DMS153 treated with DMSO at 0.1 percent for 48 hours (cell line): ENCODE data around the gene TMEM205.
"Not testable (repeated sequence)": the region's sequence is repeated elsewhere in the genome, so short reads cannot be mapped to it uniquely, and the experiment has no call there.

Source experiments
- DNase-seq: peaks from one replicate; lab custom pipeline; 2025; ENCODE audit not compliant: unreplicated experiment; lab: John Stamatoyannopoulos, UW

Gene TMEM205

GRCh38 chr19:11346104-11346940 is at the start of gene TMEM205, which contains the start of gene CCDC159:
TSS of gene TMEM205 (minus strand) at chr19:11346268. CDS start at chr19:11345619, 649 bp downstream.
TSS of gene CCDC159 (plus strand) at chr19:11346519. CDS start at chr19:11346607, 88 bp downstream.
- DNase-seq: peak; percentile 98

- DNase-seq: no peak
These were observed 45.0 kb upstream of the TMEM205 start for GRCh38 chr19:11390933-11391680.

GRCh38 chr19:11390359-11390758 is 44.3 kb upstream of the TMEM205 start:
- no peak for DNase-seq

- DNase-seq: peak; percentile 42
These were observed 41.3 kb upstream of the TMEM205 start for GRCh38 chr19:11387162-11388034.

GRCh38 chr19:11384778-11385129 is 38.7 kb upstream of the TMEM205 start:
- no peak for DNase-seq

GRCh38 chr19:11383706-11384048 is 37.6 kb upstream of the TMEM205 start:
- DNase-seq: no peak

GRCh38 chr19:11382898-11383705 is 37.0 kb upstream of the TMEM205 start:
- peak; percentile 7 for DNase-seq

- peak; percentile 96 for DNase-seq
These were observed 34.8 kb upstream of the TMEM205 start for GRCh38 chr19:11380653-11381537.

- no peak for DNase-seq
These were observed 33.8 kb upstream of the TMEM205 start for GRCh38 chr19:11379857-11380350.

- not testable (repeated sequence) for DNase-seq
These were observed 33.3 kb upstream of the TMEM205 start for GRCh38 chr19:11379269-11379845.

GRCh38 chr19:11378319-11379189 is 32.5 kb upstream of the TMEM205 start:
- no peak for DNase-seq

GRCh38 chr19:11377756-11378155 is 31.7 kb upstream of the TMEM205 start:
- no peak for DNase-seq

- no peak for DNase-seq
These were observed 31.2 kb upstream of the TMEM205 start for GRCh38 chr19:11377237-11377636.

- peak; percentile 36 for DNase-seq
These were observed 29.3 kb upstream of the TMEM205 start for GRCh38 chr19:11375143-11375948.

- DNase-seq: peak; percentile 99
These were observed 28.5 kb upstream of the TMEM205 start, which contains the start of gene SWSAP1 for GRCh38 chr19:11374433-11375142. TSS of gene SWSAP1 (plus strand) at chr19:11374666. CDS start at chr19:11374681, 15 bp downstream.

- no peak for DNase-seq
These were observed 27.9 kb upstream of the TMEM205 start for GRCh38 chr19:11373885-11374432.
